ENCODE measurements around the gene CLDN12.

DNA sequence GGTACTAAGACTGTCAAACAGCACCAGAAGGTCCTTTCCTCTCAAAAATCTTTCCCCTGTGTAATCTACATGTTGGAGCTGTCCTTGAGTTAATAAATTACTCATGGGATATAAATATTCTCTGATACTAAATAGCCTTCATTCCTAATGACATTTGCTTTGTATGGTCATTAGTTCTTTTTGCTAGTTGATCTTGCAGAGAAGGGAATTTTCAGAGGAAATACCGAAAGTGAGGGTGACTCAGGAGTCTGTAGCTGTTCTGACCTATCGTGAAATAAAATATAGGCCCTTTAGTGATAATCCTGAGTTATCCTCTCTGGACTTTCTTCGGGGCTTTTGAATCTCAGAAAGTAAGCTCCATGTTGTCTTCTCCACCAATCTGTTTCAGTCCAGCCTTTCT, 19.4 kb upstream of the CLDN12 start:
- no peak for TF ChIP-seq POLR2A (IDR thresholded peaks at IDR 0.05)
- TF ChIP-seq, protein P1, sequence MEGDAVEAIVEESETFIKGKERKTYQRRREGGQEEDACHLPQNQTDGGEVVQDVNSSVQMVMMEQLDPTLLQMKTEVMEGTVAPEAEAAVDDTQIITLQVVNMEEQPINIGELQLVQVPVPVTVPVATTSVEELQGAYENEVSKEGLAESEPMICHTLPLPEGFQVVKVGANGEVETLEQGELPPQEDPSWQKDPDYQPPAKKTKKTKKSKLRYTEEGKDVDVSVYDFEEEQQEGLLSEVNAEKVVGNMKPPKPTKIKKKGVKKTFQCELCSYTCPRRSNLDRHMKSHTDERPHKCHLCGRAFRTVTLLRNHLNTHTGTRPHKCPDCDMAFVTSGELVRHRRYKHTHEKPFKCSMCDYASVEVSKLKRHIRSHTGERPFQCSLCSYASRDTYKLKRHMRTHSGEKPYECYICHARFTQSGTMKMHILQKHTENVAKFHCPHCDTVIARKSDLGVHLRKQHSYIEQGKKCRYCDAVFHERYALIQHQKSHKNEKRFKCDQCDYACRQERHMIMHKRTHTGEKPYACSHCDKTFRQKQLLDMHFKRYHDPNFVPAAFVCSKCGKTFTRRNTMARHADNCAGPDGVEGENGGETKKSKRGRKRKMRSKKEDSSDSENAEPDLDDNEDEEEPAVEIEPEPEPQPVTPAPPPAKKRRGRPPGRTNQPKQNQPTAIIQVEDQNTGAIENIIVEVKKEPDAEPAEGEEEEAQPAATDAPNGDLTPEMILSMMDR (IDR thresholded peaks at IDR 0.05), result no peak
